ENCODE results near the gene CATSPER4.
A peak's percentile ranks its signal among the peaks of the same experiment; 100 is the strongest.

The CATSPER4 gene

GRCh38 chr1:26233903-26234643, 43.7 kb downstream of the CATSPER4 start, which contains the start of gene CEP85:
TSS of gene CEP85 (plus strand) at chr1:26234200. CDS start at chr1:26239784, 5,584 bp downstream.
- H3K27ac ChIP-seq = peak within 1 kb of the TSS; percentile 57
- DNase-seq (ENCODE audit: low read depth, low spot score) = peak; percentile 83

DNA sequence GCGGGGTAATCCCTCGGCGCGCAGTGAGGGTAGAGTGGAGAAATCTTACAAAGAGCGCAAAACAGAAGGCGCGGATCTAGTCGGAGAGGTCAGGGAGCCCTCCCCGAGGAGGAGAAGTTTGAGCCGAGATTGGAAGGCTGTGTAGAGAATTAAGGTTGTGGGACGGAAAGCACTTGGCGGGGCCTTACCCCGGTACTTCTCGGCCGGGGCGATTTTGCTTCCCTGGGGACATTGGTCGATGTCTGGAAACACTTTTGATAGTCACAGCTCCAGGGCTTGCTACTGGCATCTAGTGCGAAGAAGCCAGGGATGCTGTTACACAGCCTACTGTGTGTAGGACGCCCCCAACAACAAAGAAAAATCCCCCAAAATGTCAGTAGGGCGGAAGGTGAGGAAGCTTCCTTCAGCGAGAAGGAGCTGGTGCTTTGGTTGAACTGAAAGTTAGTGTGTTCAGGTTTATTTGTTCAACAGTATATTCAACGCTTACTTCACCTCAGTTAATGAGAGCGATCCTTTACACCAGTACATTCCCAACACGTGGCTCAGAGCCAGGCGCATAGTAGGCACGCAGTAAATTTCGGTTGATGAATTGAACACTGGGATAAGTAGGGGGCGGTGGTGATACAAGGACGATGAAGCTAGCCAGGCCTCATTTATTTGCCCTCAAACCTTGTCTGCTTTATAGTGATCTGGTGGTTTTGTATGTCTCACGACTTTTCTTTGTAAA, 44.4 kb downstream of the CATSPER4 start:
- H3K27ac ChIP-seq = peak overlapping the region; percentile 57
- no peak for DNase-seq (ENCODE audit: low read depth, low spot score)

GRCh38 chr1:26237230-26237966, 47.0 kb downstream of the CATSPER4 start:
- H3K27ac ChIP-seq = peak overlapping the region; percentile 40
- no peak for DNase-seq (ENCODE audit: low read depth, low spot score)

DNA sequence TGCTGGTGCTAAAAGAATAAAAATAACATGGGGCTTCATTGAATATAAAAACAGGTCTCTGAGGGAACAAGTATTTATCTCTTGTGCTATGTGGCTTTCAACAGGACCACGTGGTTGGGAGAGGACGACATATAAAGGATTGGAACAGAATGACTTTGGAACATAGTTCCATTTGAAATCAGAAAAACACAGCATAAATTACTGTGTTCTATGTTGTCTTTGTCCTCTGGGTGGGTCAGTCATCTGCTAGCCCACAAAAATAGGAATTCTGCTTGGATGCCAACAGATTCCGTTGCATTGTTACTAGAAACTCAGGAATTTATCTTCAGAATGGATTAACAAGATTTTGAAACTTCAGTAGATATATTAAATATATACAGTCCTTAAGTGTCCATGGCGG, 49.5 kb downstream of the CATSPER4 start:
- no peak overlapping the region for H3K27ac ChIP-seq
- DNase-seq (ENCODE audit: low read depth, low spot score) = no peak
